NCI-H2171 treated with DMSO at 0.1 percent for 48 hours (cell line): Measurements from ENCODE around the gene ZKSCAN1.

Experiments
- DNase-seq: peaks from one replicate; lab custom pipeline; 2025; lab: John Stamatoyannopoulos, UW

ZKSCAN1 gene

GRCh38 chr7:100038326-100038725 lies 22.9 kb downstream of the ZKSCAN1 start:
- no peak for DNase-seq

- DNase-seq = no peak
These were observed 25.2 kb downstream of the ZKSCAN1 start for GRCh38 chr7:100040575-100040974.

GRCh38 chr7:100044718-100045117 lies 29.3 kb downstream of the ZKSCAN1 start:
- DNase-seq = no peak

- DNase-seq = no peak
These were observed 33.3 kb downstream of the ZKSCAN1 start for GRCh38 chr7:100048680-100049079.

GRCh38 chr7:100049441-100050291 lies 34.3 kb downstream of the ZKSCAN1 start, which contains the start of gene ZSCAN21:
Gene ZSCAN21 (plus strand): TSS chr7:100049774. CDS start chr7:100057007, 7,233 bp downstream.
- peak; percentile 78 for DNase-seq

GRCh38 chr7:100051611-100052010 lies 36.2 kb downstream of the ZKSCAN1 start:
- DNase-seq = no peak

- peak; percentile 96 for DNase-seq
These were observed 37.8 kb downstream of the ZKSCAN1 start for GRCh38 chr7:100053215-100053614.

- DNase-seq = no peak
These were observed 41.6 kb downstream of the ZKSCAN1 start for GRCh38 chr7:100057006-100057405.

- no peak for DNase-seq
These were observed 43.9 kb downstream of the ZKSCAN1 start for GRCh38 chr7:100059251-100059739.

- no peak for DNase-seq
These were observed 46.3 kb downstream of the ZKSCAN1 start for GRCh38 chr7:100061518-100062193.

GRCh38 chr7:100063376-100063775 lies 48.0 kb downstream of the ZKSCAN1 start:
- DNase-seq = no peak

- DNase-seq = no peak
These were observed 48.8 kb downstream of the ZKSCAN1 start for GRCh38 chr7:100064162-100064561.

GRCh38 chr7:100065452-100066186 lies 50.2 kb downstream of the ZKSCAN1 start:
- no peak for DNase-seq

GRCh38 chr7:100066953-100067352 lies 51.6 kb downstream of the ZKSCAN1 start:
- no peak for DNase-seq

GRCh38 chr7:100069991-100070390 lies 54.6 kb downstream of the ZKSCAN1 start:
- no peak for DNase-seq

- no peak for DNase-seq
These were observed 55.8 kb downstream of the ZKSCAN1 start for GRCh38 chr7:100071018-100071723.

GRCh38 chr7:100072462-100072861 lies 57.1 kb downstream of the ZKSCAN1 start:
- no peak for DNase-seq

- no peak for DNase-seq
These were observed 59.4 kb downstream of the ZKSCAN1 start for GRCh38 chr7:100074841-100075240.

GRCh38 chr7:100075418-100075817 lies 60.0 kb downstream of the ZKSCAN1 start:
- no peak for DNase-seq

- DNase-seq = no peak
These were observed 61.8 kb downstream of the ZKSCAN1 start for GRCh38 chr7:100077205-100077604.

- DNase-seq = no peak
These were observed 63.7 kb downstream of the ZKSCAN1 start for GRCh38 chr7:100079024-100079560.
